ENCODE results near the gene SLC7A8. TPM values are rescaled to one million over a fixed set of nuclear protein-coding genes. Genes with fewer than 3 reads are reported as not detected.

Gene SLC7A8
- total and polyA plus RNA-seq, 2 experiments from 2014 or later: 117 to 124 TPM

- no peak for TF ChIP-seq POLR2AphosphoS5 (IDR thresholded peaks at IDR 0.05; ENCODE audit: low read depth)
- TF ChIP-seq ETS1 (IDR thresholded peaks at IDR 0.05): no peak
These were observed 40.6 kb downstream of the SLC7A8 start (continued) for GRCh38 chr14:23142826-23143225.

- DNase-seq (ENCODE audit: low spot score): no peak
- H3K36me3 Mint-ChIP-seq (ENCODE audit: low read depth): peaks cover 64% of the 10 kb centered on the region
- H3K79me2 ChIP-seq (replicated peaks; ENCODE audit: insufficient read depth): no peaks in the 10 kb centered on the region
- TF ChIP-seq REST (IDR thresholded peaks at IDR 0.05; ENCODE audit: unreplicated experiment) (no peak), POLR2AphosphoS5 (IDR thresholded peaks at IDR 0.05; ENCODE audit: low read depth) (no peak), JUNB (IDR thresholded peaks at IDR 0.05; ENCODE audit: unreplicated experiment) (no peak), EZH2phosphoT487 (IDR thresholded peaks at IDR 0.05; ENCODE audit: unreplicated experiment) (no peak), ZNF114 (CRISPR knock-in tag; IDR thresholded peaks at IDR 0.05) (no peak), CTCF (conservative IDR thresholded peaks at IDR 0.05; ENCODE audit: low read depth in 2 of 2) (no peak)
- peaks cover 29% of the 10 kb centered on the region for H3K36me3 ChIP-seq (ENCODE audit: insufficient read depth)
- 0 out of 2 replicates have a peak, but pooled peaks cover 3% of the 10 kb centered on the region for H3F3A ChIP-seq (replicated peaks; ENCODE audit: low read depth)
- H3K4me3 Mint-ChIP-seq: no peak overlapping the region
- no peaks in the 10 kb centered on the region for H3K4me1 ChIP-seq (ENCODE audit: insufficient read depth)
- no peaks in the 10 kb centered on the region for H3K9me3 Mint-ChIP-seq
- H3K4me2 ChIP-seq: no peak overlapping the region
- ATAC-seq: no peak
- H3K4me1 Mint-ChIP-seq: peaks cover 4% of the 10 kb centered on the region
- no peak overlapping the region for H2AFZ ChIP-seq
- H3K4me3 ChIP-seq: no peak overlapping the region
- H3K27me3 ChIP-seq (ENCODE audit: insufficient read depth): no peaks in the 10 kb centered on the region
- H3K9me2 ChIP-seq (ENCODE audit: insufficient read depth): no peaks in the 10 kb centered on the region
- peak overlapping the region; percentile 50; the same call in 1 of the 2 replicates for H3K27ac ChIP-seq (ENCODE audit: low read depth)
- H4K20me1 ChIP-seq (replicated peaks; ENCODE audit: insufficient read depth): peaks cover 3% of the 10 kb centered on the region; the same call in 1 of the 2 replicates
- peaks cover 3% of the 10 kb centered on the region for H3K27me3 Mint-ChIP-seq (ENCODE audit: insufficient read depth, low read depth, poor library complexity)
- peak overlapping the region; percentile 44; the same call in 1 of the 2 replicates for H3K27ac Mint-ChIP-seq
These were observed 41.6 kb downstream of the SLC7A8 start for GRCh38 chr14:23141706-23142444.
